Hepatocyte (in vitro differentiated cells): ENCODE measurements around the gene RNF208. TPM values are rescaled to one million over a fixed set of nuclear protein-coding genes. Genes with fewer than 3 reads are reported as not detected.
A peak's percentile ranks its signal among the peaks of the same experiment; 100 is the strongest.

ENCODE experiments used
- DNase-seq: peaks from one replicate; pipeline ENCODE4 v3.0.0-alpha.2; 2016; ENCODE audit warnings: low spot score
- H2AFZ ChIP-seq: fragments of 200-600 bp; sonication (generic); 2 replicates; pipeline ENCODE4 v1.6.0; 2016; ENCODE audit warnings: antibody characterized with exemption, mild to moderate bottlenecking
- H3K27ac ChIP-seq: fragments of 200-600 bp; sonication (generic); 2 replicates; pipeline ENCODE4 v1.5.1; 2016; ENCODE audit warnings: mild to moderate bottlenecking
- H3K27me3 ChIP-seq: fragments of 200-600 bp; sonication (generic); 2 replicates; pipeline ENCODE4 v1.6.1; 2016
- H3K36me3 ChIP-seq: fragments of 200-600 bp; sonication (generic); replicated peaks from 2 replicates; pipeline ENCODE4 v1.5.1; 2016; ENCODE audit warnings: low read depth; ENCODE audit not compliant: insufficient read depth
- H3K4me1 ChIP-seq: fragments of 200-600 bp; sonication (generic); 2 replicates; pipeline ENCODE4 v1.5.1; 2016; ENCODE audit warnings: mild to moderate bottlenecking, moderate library complexity; ENCODE audit not compliant: insufficient read depth
- H3K4me2 ChIP-seq: fragments of 200-600 bp; sonication (generic); 2 replicates; pipeline ENCODE4 v1.6.0; 2016
- H3K4me3 ChIP-seq: fragments of 200-600 bp; sonication (generic); 2 replicates; pipeline ENCODE4 v1.5.1; 2016; ENCODE audit warnings: mild to moderate bottlenecking
- H3K79me2 ChIP-seq: fragments of 200-600 bp; sonication (generic); 2 replicates; pipeline ENCODE4 v1.6.0; 2017; ENCODE audit warnings: mild to moderate bottlenecking
- H3K9me2 ChIP-seq: fragments of 200-600 bp; sonication (generic); replicated peaks from 2 replicates; pipeline ENCODE4 v1.6.0; 2017; ENCODE audit warnings: mild to moderate bottlenecking; ENCODE audit not compliant: insufficient read depth
- H3K9me3 ChIP-seq: fragments of 200-600 bp; sonication (generic); 2 replicates; pipeline ENCODE4 v1.5.1; 2016; ENCODE audit warnings: low read depth, mild to moderate bottlenecking
- H4K20me1 ChIP-seq: fragments of 200-600 bp; sonication (generic); 2 replicates; pipeline ENCODE4 v1.6.0; 2016; ENCODE audit warnings: mild to moderate bottlenecking; ENCODE audit not compliant: insufficient read depth, poor library complexity, severe bottlenecking
- CTCF ChIP-seq: fragments of 200-600 bp; sonication (generic); IDR thresholded peaks from 2 replicates; pipeline ENCODE4 v1.5.1; 2016; ENCODE audit warnings: antibody characterized with exemption, mild to moderate bottlenecking; ENCODE audit not compliant: poor library complexity
- EZH2 ChIP-seq: fragments of 200-600 bp; sonication (generic); IDR thresholded peaks from 2 replicates; pipeline ENCODE4 v1.6.1; 2016; ENCODE audit warnings: antibody characterized with exemption, mild to moderate bottlenecking, borderline replicate concordance
- EZH2phosphoT487 ChIP-seq: fragments of 200-600 bp; sonication (generic); IDR thresholded peaks from one replicate; pipeline ENCODE4 v1.6.1; 2018; ENCODE audit warnings: antibody characterized with exemption, mild to moderate bottlenecking, low read depth, moderate library complexity; ENCODE audit not compliant: unreplicated experiment, severe bottlenecking
- WGBS: methylation state at CpG from one replicate; pipeline ENCODE4 v1.1.6; 2016; ENCODE audit warnings: low lambda C conversion rate; ENCODE audit errors: missing lambda C conversion rate; 5-methylcytosine and 5-hydroxymethylcytosine counted together
- polyA plus RNA-seq: library from polyadenylated mRNA; unstranded; fragments of >200 nt; fragmentation: Nextera tagmentation; extraction: Ambion mirVana; gene quantifications from 2 replicates; pipeline ENCODE4 v1.2.1, GENCODE V29; 2016
- total RNA-seq: library from RNA; depleted of rRNA; stranded (reverse); fragments of >200 nt; gene quantifications from 2 replicates; pipeline ENCODE4 v1.2.3, GENCODE V29; 2014

The RNF208 gene
- total and polyA plus RNA-seq, 2 experiments from 2014 or later, result 1.6 to 3.3 TPM

GRCh38 chr9:137218754-137219271, 3.2 kb downstream of the RNF208 start:
- peak; percentile 82 for DNase-seq
- Histone ChIP-seq H3K27ac (peak overlapping the region; percentile 82), H3K36me3 (no peaks in the 10 kb centered on the region), H3K4me2 (peak overlapping the region; percentile 70), H3K9me2 (no peaks in the 10 kb centered on the region), H3K79me2 (no peaks in the 10 kb centered on the region), H2AFZ (no peak overlapping the region), H3K27me3 (no peaks in the 10 kb centered on the region), H3K4me3 (no peak overlapping the region), H4K20me1 (no peaks in the 10 kb centered on the region), H3K4me1 (peaks cover 29% of the 10 kb centered on the region), H3K9me3 (no peaks in the 10 kb centered on the region)
- 30% methylated on average over 12 of the region's 12 CpGs for WGBS
- TF ChIP-seq CTCF, result no peak
- no peak for TF ChIP-seq EZH2phosphoT487
- no peak for TF ChIP-seq EZH2

- H4K20me1 ChIP-seq, result no peaks in the 10 kb centered on the region
- H2AFZ ChIP-seq, result no peak overlapping the region
- WGBS, result 96% methylated on average over 28 of the region's 30 CpGs
- H3K4me1 ChIP-seq, result peaks cover 29% of the 10 kb centered on the region
- no peak for DNase-seq
- H3K27me3 ChIP-seq, result no peaks in the 10 kb centered on the region
- no peaks in the 10 kb centered on the region for H3K79me2 ChIP-seq
- no peaks in the 10 kb centered on the region for H3K36me3 ChIP-seq
- peak overlapping the region; percentile 70 for H3K4me2 ChIP-seq
- H3K4me3 ChIP-seq, result no peak overlapping the region
- H3K27ac ChIP-seq, result peak overlapping the region; percentile 82
- H3K9me2 ChIP-seq, result no peaks in the 10 kb centered on the region
- TF ChIP-seq EZH2phosphoT487 (no peak), EZH2 (no peak), CTCF (no peak)
- H3K9me3 ChIP-seq, result no peaks in the 10 kb centered on the region
Observed at GRCh38 chr9:137218212-137218753, 3.8 kb downstream of the RNF208 start.

- Histone ChIP-seq H3K4me1 (peaks cover 24% of the 10 kb centered on the region), H3K4me2 (peak overlapping the region; percentile 70), H3K27me3 (no peaks in the 10 kb centered on the region), H3K79me2 (no peaks in the 10 kb centered on the region), H3K27ac (peak overlapping the region; percentile 85), H4K20me1 (no peaks in the 10 kb centered on the region), H2AFZ (no peak overlapping the region), H3K36me3 (no peaks in the 10 kb centered on the region), H3K4me3 (no peak overlapping the region), H3K9me3 (no peaks in the 10 kb centered on the region), H3K9me2 (no peaks in the 10 kb centered on the region)
- peak; percentile 90 for DNase-seq
- no peak for TF ChIP-seq EZH2
- 52% methylated on average over 36 of the region's 36 CpGs for WGBS
Observed at GRCh38 chr9:137217276-137218211, 4.5 kb downstream of the RNF208 start.
